ENCODE measurements around the gene TPTE.
"Not testable (repeated sequence)": the region's sequence is repeated elsewhere in the genome, so short reads cannot be mapped to it uniquely, and the experiment has no call there.

Gene TPTE

GRCh38 chr21:10521091-10521598 is at the start of gene TPTE:
TPTE (plus strand) TSS chr21:10521583; CDS start chr21:10538724, 17,141 bp downstream.
- no peak for FAIRE-seq
- no peak for TF ChIP-seq CTCF (IDR thresholded peaks at IDR 0.05; ENCODE audit: insufficient read depth, missing control alignments)

GRCh38 chr21:10471999-10472398 is 49.4 kb upstream of the TPTE start:
- DNase-seq (ENCODE audit: insufficient read length, low spot score); FAIRE-seq: not testable (repeated sequence)

More at GRCh38 chr21:10521091-10521598, at the start of gene TPTE:
- DNase-seq (ENCODE audit: insufficient read length, low spot score): no peak

- not testable (repeated sequence) for DNase-seq (ENCODE audit: insufficient read length, low spot score); FAIRE-seq
These were observed 43.6 kb upstream of the TPTE start for GRCh38 chr21:10477794-10478193.

- DNase-seq (ENCODE audit: insufficient read length, low spot score); FAIRE-seq: not testable (repeated sequence)
These were observed 41.5 kb upstream of the TPTE start for GRCh38 chr21:10479875-10480274.

GRCh38 chr21:10484864-10485263 is 36.5 kb upstream of the TPTE start:
- not testable (repeated sequence) for DNase-seq (ENCODE audit: insufficient read length, low spot score); FAIRE-seq

- DNase-seq (ENCODE audit: insufficient read length, low spot score); FAIRE-seq: not testable (repeated sequence)
These were observed 30.9 kb upstream of the TPTE start for GRCh38 chr21:10490453-10490852.

GRCh38 chr21:10511116-10511515 is 10.3 kb upstream of the TPTE start:
- FAIRE-seq (no peak), DNase-seq (ENCODE audit: insufficient read length, low spot score) (no peak)
- no peak for TF ChIP-seq CTCF (IDR thresholded peaks at IDR 0.05; ENCODE audit: insufficient read depth, missing control alignments)

- DNase-seq (ENCODE audit: insufficient read length, low spot score); FAIRE-seq: not testable (repeated sequence)
These were observed 4.5 kb upstream of the TPTE start for GRCh38 chr21:10516889-10517288.

GRCh38 chr21:10517904-10518303 is 3.5 kb upstream of the TPTE start:
- FAIRE-seq; DNase-seq (ENCODE audit: insufficient read length, low spot score): not testable (repeated sequence)

GRCh38 chr21:10521835-10522500 is 585 bp downstream of the TPTE start:
- FAIRE-seq; DNase-seq (ENCODE audit: insufficient read length, low spot score): not testable (repeated sequence)

- no peak for TF ChIP-seq CTCF (IDR thresholded peaks at IDR 0.05; ENCODE audit: insufficient read depth, missing control alignments)
- FAIRE-seq (no peak), DNase-seq (ENCODE audit: insufficient read length, low spot score) (no peak)
These were observed 18.6 kb downstream of the TPTE start for GRCh38 chr21:10539956-10540355.

GRCh38 chr21:10544376-10544775 is 23.0 kb downstream of the TPTE start:
- FAIRE-seq; DNase-seq (ENCODE audit: insufficient read length, low spot score): not testable (repeated sequence)

- not testable (repeated sequence) for DNase-seq (ENCODE audit: insufficient read length, low spot score); FAIRE-seq
These were observed 26.5 kb downstream of the TPTE start for GRCh38 chr21:10547868-10548267.

- DNase-seq (ENCODE audit: insufficient read length, low spot score); FAIRE-seq: not testable (repeated sequence)
These were observed 27.1 kb downstream of the TPTE start for GRCh38 chr21:10548331-10548954.

- FAIRE-seq; DNase-seq (ENCODE audit: insufficient read length, low spot score): not testable (repeated sequence)
These were observed 49.4 kb downstream of the TPTE start for GRCh38 chr21:10570803-10571202.

GRCh38 chr21:10574531-10575310 is 53.3 kb downstream of the TPTE start:
- FAIRE-seq; DNase-seq (ENCODE audit: insufficient read length, low spot score): not testable (repeated sequence)

All from D721Med (cell line).